Measurements from ENCODE around the gene FBXO33. TPM values are rescaled to one million over a fixed set of nuclear protein-coding genes. Genes with fewer than 3 reads are reported as not detected.

Gene FBXO33
- total RNA-seq, 1 experiment from 2014 or later = 8.8 TPM

DNA sequence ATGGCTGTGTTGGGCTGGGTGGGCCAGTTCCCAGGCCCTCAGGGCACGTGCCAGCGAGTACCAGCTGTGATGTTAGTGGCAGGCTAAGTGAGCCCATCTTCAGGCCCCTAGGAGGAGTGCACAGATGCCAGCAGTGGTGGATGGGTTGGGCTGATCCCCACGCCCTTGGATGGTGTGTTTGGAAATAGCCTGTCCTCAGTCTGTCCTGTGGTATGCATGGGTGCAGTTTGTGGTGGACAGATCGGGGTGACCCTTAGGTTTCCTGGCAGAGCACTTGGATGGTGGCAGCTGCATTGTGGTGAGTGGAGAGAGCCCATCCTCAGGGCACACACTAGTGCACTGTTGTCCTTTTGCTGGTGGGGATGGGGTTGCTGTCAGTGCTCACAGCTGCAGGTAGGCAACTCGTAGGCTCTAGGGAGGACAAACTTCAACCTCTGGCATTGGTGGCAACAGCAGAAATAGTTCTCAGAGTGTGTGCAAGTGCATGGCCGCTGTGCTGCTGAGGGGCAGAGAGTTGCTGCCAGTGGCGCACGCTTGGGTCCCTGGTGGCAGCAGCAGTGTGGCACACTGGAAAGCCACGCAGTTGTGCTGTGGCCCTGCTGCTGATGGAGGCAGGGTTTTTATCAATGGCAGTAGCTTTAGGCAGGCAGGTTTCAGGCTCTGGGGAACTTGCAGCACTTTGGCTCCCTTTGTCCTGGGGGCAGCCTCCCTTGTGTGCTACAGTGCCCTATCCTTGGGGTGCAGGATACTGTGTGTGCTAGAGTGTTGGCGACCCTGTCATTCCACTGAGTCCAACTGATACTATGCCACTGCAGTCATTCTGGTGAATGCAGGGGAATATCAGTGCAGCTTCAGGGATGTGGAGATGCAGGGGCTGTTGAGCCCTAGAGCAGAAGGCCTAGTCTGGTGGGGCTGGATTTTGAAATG lies 65.5 kb downstream of the FBXO33 start:
- Histone ChIP-seq H2BK12ac (ENCODE audit: insufficient read length, low read depth, low read length) (no peak overlapping the region), H4K91ac (ENCODE audit: insufficient read length, low read depth, low read length) (no peak overlapping the region), H3K23ac (ENCODE audit: insufficient read length, low read depth, low read length) (no peak overlapping the region), H4K8ac (replicated peaks; ENCODE audit: insufficient read length, low read depth, low read length) (no peak overlapping the region), H3K79me1 (ENCODE audit: insufficient read depth, low read depth, low read length, poor library complexity, severe bottlenecking) (no peaks in the 10 kb centered on the region), H3K27ac (ENCODE audit: insufficient read length, low read depth, low read length) (peak overlapping the region; percentile 25), H2AFZ (ENCODE audit: low read length) (no peak overlapping the region), H3K56ac (ENCODE audit: insufficient read length, low read depth, low read length) (no peak overlapping the region), H3K79me2 (ENCODE audit: insufficient read depth, low read length) (no peaks in the 10 kb centered on the region), H3K4me1 (ENCODE audit: insufficient read depth, low read length) (peaks cover 10% of the 10 kb centered on the region), H3K27me3 (ENCODE audit: insufficient read depth, low read length) (no peaks in the 10 kb centered on the region), H2AK5ac (ENCODE audit: insufficient read length, low read length) (no peak overlapping the region), H3K18ac (ENCODE audit: insufficient read length, low read depth, low read length) (no peak overlapping the region), H3K4ac (ENCODE audit: low read depth, low read length) (no peak overlapping the region), H4K5ac (ENCODE audit: insufficient read length, low read depth, low read length) (no peak overlapping the region), H3K14ac (ENCODE audit: insufficient read depth, low read length) (no peak overlapping the region), H2BK20ac (ENCODE audit: low read depth, low read length, poor library complexity, severe bottlenecking) (no peak overlapping the region), H4K20me1 (ENCODE audit: control insufficient read depth, insufficient read depth, insufficient read length) (no peaks in the 10 kb centered on the region), H3K9me3 (ENCODE audit: control insufficient read depth, low read depth, low read length) (no peaks in the 10 kb centered on the region), H2BK5ac (ENCODE audit: insufficient read length, low read length) (no peak overlapping the region), H3K9ac (ENCODE audit: extremely low read depth, insufficient read length, low read length) (no peak overlapping the region), H3K4me2 (ENCODE audit: insufficient read depth, insufficient read length, low read length) (no peak overlapping the region), H3T11ph (ENCODE audit: low read length) (no peak overlapping the region), H3K23me2 (ENCODE audit: insufficient read length, low read depth, low read length, poor library complexity, severe bottlenecking) (no peaks in the 10 kb centered on the region), H2BK15ac (ENCODE audit: low read depth, low read length) (no peak overlapping the region), H2BK120ac (ENCODE audit: low read depth, low read length, poor library complexity, severe bottlenecking) (no peak overlapping the region)
- H3K4me3 Mint-ChIP-seq = no peak overlapping the region; a peak in 1 of 5 replicates
- peaks cover 9 to 14% of the 10 kb centered on the region in 2 experiments; a peak in 4 of 5 replicates for H3K9me3 Mint-ChIP-seq
- H3K27me3 Mint-ChIP-seq (ENCODE audit: low read depth) = no peaks in the 10 kb centered on the region
- whole genome bisulfite sequencing (ENCODE audit: extremely low coverage, insufficient read length, low lambda C conversion rate) = no CpG with 5 or more reads among the region's 10 CpGs
- H3K36me3 Mint-ChIP-seq (ENCODE audit: insufficient read depth in 1 of 3, low read depth in 3 of 3) = peaks cover 9 to 21% (median 11%) of the 10 kb centered on the region in 3 experiments
- TF ChIP-seq, protein P1, sequence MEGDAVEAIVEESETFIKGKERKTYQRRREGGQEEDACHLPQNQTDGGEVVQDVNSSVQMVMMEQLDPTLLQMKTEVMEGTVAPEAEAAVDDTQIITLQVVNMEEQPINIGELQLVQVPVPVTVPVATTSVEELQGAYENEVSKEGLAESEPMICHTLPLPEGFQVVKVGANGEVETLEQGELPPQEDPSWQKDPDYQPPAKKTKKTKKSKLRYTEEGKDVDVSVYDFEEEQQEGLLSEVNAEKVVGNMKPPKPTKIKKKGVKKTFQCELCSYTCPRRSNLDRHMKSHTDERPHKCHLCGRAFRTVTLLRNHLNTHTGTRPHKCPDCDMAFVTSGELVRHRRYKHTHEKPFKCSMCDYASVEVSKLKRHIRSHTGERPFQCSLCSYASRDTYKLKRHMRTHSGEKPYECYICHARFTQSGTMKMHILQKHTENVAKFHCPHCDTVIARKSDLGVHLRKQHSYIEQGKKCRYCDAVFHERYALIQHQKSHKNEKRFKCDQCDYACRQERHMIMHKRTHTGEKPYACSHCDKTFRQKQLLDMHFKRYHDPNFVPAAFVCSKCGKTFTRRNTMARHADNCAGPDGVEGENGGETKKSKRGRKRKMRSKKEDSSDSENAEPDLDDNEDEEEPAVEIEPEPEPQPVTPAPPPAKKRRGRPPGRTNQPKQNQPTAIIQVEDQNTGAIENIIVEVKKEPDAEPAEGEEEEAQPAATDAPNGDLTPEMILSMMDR (conservative IDR thresholded peaks at IDR 0.05) = no peak
- H3K27ac Mint-ChIP-seq = peak overlapping the region; percentile 68 to 87 (median 81)
- DNase-seq = no peak
- H3K4me1 Mint-ChIP-seq = peaks cover 39% of the 10 kb centered on the region in 2 experiments

Data from H9 (cell line).